ENCODE data around the gene TUBA8. TPM values are rescaled to one million over a fixed set of nuclear protein-coding genes. Genes with fewer than 3 reads are reported as not detected.

TUBA8 gene
- total RNA-seq, 3 donors from 2014 or later = 1.6 to 14.7 (median 2.9) TPM

DNA sequence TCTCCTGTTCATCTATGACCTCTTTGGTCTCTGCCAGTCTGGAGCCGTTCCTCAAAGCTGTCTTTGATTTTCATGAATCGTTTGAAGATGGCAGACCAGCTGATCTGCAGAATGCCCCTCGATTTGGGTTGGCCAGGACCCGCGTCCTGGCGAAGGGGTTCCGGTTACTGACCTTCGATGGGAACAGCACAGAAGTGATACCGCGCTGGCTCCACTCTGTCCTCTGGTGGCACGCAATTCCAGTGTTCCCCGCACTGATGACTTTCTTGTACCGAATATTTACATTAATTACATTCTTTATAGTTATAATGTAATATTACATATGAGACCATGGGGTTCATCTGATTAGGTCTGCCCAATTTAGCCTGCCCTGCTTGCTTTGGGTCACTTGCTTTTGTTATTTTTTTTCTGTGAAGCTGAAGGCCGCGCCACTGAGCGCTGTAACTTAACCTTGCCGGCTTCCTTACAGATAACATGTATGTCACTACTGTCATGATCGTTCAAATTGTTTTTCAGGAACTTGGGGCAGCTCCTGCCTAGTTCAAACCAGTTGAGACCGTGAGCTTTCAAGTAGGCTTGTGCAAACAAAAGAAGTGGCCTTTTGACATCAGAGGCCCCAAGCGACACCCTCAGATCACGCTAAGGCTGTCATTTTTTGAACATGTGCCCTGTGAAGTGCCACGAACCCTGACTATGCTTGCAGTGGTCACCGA, 35.2 kb downstream of the TUBA8 start:
- Histone ChIP-seq H3K4me3 (no peak overlapping the region), H3K4me1 (no peaks in the 10 kb centered on the region), H3K36me3 (no peaks in the 10 kb centered on the region), H3K27ac (peak overlapping the region in 1 of 2 donors; percentile 27), H3K9me3 (no peaks in the 10 kb centered on the region), H3K27me3 (no peaks in the 10 kb centered on the region)
- TF ChIP-seq POLR2A (IDR thresholded peaks at IDR 0.05) (no peak), POLR2AphosphoS5 (IDR thresholded peaks at IDR 0.05) (no peak)
- TF ChIP-seq, protein P1, sequence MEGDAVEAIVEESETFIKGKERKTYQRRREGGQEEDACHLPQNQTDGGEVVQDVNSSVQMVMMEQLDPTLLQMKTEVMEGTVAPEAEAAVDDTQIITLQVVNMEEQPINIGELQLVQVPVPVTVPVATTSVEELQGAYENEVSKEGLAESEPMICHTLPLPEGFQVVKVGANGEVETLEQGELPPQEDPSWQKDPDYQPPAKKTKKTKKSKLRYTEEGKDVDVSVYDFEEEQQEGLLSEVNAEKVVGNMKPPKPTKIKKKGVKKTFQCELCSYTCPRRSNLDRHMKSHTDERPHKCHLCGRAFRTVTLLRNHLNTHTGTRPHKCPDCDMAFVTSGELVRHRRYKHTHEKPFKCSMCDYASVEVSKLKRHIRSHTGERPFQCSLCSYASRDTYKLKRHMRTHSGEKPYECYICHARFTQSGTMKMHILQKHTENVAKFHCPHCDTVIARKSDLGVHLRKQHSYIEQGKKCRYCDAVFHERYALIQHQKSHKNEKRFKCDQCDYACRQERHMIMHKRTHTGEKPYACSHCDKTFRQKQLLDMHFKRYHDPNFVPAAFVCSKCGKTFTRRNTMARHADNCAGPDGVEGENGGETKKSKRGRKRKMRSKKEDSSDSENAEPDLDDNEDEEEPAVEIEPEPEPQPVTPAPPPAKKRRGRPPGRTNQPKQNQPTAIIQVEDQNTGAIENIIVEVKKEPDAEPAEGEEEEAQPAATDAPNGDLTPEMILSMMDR (IDR thresholded peaks at IDR 0.05) = no peak
- DNase-seq (ENCODE audit: low spot score in 2 of 2) = no peak
- intact Hi-C loops (cut with DNase I; ENCODE audit: low total_unique reads) = no loop called here

DNA sequence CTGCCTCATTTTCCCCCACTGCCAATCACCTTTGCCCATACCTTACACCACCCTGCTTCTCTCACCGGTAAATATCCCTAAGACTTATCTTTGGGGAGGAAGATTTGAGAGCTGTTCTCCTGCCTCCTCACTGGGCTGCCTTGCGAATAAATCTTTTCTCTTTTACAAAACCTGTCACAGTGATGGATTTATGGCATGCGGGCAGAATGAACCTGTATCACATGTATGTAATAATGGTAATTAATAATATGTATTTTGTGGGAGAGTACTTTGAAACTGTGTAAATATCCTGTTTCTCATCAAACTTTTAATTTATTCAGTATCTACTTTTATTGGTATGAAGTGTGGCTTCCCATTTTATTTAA, 35.8 kb downstream of the TUBA8 start:
- TF ChIP-seq, protein P1 (IDR thresholded peaks at IDR 0.05) = no peak
- TF ChIP-seq POLR2AphosphoS5 (IDR thresholded peaks at IDR 0.05) = no peak
- intact Hi-C loops (cut with DNase I; ENCODE audit: low total_unique reads) = no loop called here
- Histone ChIP-seq H3K36me3 (no peaks in the 10 kb centered on the region), H3K4me3 (no peak overlapping the region), H3K27ac (no peak overlapping the region), H3K4me1 (no peaks in the 10 kb centered on the region), H3K27me3 (no peaks in the 10 kb centered on the region), H3K9me3 (no peaks in the 10 kb centered on the region)
- DNase-seq (ENCODE audit: low spot score in 2 of 2) = no peak

DNA sequence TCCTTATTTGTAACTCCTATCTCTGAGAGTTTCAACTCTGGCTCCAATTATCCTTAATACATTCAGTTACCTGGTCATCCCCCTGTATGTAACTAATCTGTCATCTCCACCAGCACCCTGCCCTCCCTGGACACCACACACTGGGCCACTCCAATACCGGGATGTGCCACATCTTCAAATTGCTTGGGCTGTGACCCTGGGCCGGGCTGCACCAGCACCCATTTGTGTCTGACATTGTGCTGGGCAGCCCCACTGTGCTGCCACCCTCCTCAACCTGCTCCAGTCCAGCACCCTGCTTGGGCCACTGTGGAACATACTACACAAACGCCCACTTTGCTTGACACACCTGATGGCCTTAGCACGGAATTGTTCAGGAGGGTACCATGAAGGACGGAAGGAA, 37.2 kb downstream of the TUBA8 start:
- Histone ChIP-seq H3K27me3 (no peaks in the 10 kb centered on the region), H3K9me3 (no peaks in the 10 kb centered on the region), H3K4me3 (no peak overlapping the region), H3K4me1 (no peaks in the 10 kb centered on the region), H3K27ac (no peak overlapping the region), H3K36me3 (no peaks in the 10 kb centered on the region)
- DNase-seq (ENCODE audit: low spot score in 2 of 2) = no peak
- TF ChIP-seq, protein P1 (IDR thresholded peaks at IDR 0.05) = no peak
- TF ChIP-seq POLR2AphosphoS5 (IDR thresholded peaks at IDR 0.05) (no peak), POLR2A (IDR thresholded peaks at IDR 0.05) (no peak)
- intact Hi-C loops (cut with DNase I; ENCODE audit: low total_unique reads) = no loop called here

DNA sequence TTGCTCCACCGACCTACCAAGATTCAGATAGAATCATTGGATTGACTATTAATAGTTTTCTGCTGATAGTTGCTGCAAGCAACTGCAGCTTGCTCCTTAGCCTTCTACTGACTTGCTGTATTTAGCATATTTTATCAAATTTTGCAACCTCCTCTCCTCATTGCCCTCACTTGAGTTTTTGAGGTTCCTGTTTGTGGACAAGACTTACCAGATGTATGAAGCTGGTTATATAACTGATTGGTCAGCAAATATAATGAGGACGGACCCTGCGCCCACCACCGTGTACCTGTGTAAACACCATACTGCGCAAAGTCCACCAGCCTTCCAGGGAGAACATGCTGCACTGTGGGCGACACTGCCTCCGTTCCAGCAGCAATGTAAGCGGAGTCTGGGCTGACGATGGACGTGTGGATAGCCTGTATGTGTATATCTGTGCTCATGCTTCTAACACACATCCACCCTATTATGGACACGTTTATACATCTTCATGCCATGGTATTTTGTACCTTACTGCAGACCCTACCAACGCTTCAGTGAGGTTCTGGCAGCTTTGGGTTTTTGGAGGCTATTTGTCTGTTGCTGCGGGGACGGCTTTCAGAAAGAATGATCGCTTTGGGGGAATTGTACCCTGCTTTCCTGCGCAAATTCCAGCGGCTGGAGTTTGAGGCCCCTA, 37.8 kb downstream of the TUBA8 start:
- no peaks in the 10 kb centered on the region for H3K4me1 ChIP-seq
- no peaks in the 10 kb centered on the region for H3K27me3 ChIP-seq
- H3K36me3 ChIP-seq = no peaks in the 10 kb centered on the region
- no peaks in the 10 kb centered on the region for H3K9me3 ChIP-seq
- intact Hi-C loops (cut with DNase I; ENCODE audit: low total_unique reads) = no loop called here
- H3K4me3 ChIP-seq = no peak overlapping the region
- TF ChIP-seq POLR2A (IDR thresholded peaks at IDR 0.05) (no peak), POLR2AphosphoS5 (IDR thresholded peaks at IDR 0.05) (no peak)
- TF ChIP-seq, protein P1 (IDR thresholded peaks at IDR 0.05) = no peak
- H3K27ac ChIP-seq = no peak overlapping the region
- no peak for DNase-seq (ENCODE audit: low spot score in 2 of 2)

DNA sequence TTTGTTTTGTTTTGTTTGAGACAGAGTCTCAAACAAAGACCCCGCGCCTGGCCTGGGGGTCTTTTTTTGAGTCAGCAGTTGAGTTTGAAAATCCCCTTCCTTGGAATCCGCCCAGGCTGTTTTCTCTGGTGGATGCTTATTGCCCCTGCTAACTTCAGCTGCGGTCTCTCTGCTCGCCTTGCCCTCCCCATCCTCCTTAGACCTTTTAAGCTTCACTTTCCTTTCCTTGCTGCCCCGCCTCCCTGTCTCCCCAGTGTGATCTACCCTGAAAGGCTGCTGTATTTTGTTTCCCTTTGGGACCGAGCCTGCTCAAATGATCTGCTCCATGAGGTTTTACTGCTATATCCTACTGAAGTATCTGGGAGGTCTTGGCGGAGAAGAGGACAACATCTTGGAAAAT, 41.9 kb downstream of the TUBA8 start:
- H3K27ac ChIP-seq = no peak overlapping the region
- H3K4me1 ChIP-seq = peaks cover 0 to 9% of the 10 kb centered on the region in 2 donors
- H3K9me3 ChIP-seq = no peaks in the 10 kb centered on the region
- no peaks in the 10 kb centered on the region for H3K27me3 ChIP-seq
- no peak overlapping the region for H3K4me3 ChIP-seq
- DNase-seq (ENCODE audit: low spot score in 2 of 2) = no peak
- intact Hi-C loops (cut with DNase I; ENCODE audit: low total_unique reads) = no loop called here
- H3K36me3 ChIP-seq = no peaks in the 10 kb centered on the region
- TF ChIP-seq, protein P1 (IDR thresholded peaks at IDR 0.05) = no peak
- TF ChIP-seq POLR2A (IDR thresholded peaks at IDR 0.05) (no peak), POLR2AphosphoS5 (IDR thresholded peaks at IDR 0.05) (no peak)

Data from breast epithelium (tissue), 4 donors.